NCI-H774 (cell line): Measurements from ENCODE around the gene SOX18.
A peak's percentile ranks its signal among the peaks of the same experiment; 100 is the strongest.
"Not testable (repeated sequence)": the region's sequence is repeated elsewhere in the genome, so short reads cannot be mapped to it uniquely, and the experiment has no call there.

Experiments
- DNase-seq: peaks from one replicate; lab custom pipeline; 2025; lab: John Stamatoyannopoulos, UW

SOX18 gene

DNA sequence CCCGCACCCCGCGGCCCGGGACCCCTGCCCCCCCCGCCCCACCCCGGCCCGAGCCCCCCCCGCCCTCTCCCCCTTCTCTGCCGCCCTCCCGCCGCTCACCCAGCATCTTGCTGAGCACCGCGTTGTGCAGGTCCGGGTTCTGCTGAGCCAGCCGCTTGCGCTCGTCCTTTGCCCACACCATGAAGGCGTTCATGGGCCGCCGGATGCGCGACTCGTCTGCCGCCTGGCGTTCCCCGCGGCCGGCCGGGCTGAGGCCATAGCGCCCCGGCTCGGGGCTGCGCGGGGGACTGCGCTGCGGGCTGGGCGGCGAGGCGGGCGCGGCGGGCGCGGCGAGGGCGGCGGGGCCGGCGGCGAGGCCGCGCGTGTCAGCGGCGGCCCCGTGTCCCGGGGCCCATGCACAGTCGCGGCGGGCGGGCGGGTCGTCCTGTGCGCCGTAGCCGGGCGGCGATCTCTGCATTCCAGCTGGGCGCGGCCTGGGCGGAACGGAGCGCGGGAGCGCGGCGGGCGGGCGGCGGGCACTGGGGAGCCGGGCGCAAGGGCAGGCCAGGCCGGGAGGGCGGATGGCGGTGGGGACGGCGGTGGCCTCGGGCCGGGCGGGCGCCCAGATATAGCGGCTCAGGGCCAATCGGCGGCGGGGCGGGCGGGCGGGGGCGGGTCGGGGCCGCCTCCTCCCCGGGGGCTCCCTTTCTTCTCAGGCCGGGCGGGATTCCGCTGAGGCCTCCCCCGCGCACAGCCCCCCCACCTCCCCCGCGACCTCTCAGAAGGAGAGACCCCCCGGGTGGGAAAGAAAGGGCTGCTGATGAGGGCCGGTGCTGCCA lies at the start of gene SOX18:
TSS of gene SOX18 (minus strand) at position 580 of the 818 bp plus-strand sequence. CDS start at position 457, 123 bp downstream.
- no peak for DNase-seq

DNA sequence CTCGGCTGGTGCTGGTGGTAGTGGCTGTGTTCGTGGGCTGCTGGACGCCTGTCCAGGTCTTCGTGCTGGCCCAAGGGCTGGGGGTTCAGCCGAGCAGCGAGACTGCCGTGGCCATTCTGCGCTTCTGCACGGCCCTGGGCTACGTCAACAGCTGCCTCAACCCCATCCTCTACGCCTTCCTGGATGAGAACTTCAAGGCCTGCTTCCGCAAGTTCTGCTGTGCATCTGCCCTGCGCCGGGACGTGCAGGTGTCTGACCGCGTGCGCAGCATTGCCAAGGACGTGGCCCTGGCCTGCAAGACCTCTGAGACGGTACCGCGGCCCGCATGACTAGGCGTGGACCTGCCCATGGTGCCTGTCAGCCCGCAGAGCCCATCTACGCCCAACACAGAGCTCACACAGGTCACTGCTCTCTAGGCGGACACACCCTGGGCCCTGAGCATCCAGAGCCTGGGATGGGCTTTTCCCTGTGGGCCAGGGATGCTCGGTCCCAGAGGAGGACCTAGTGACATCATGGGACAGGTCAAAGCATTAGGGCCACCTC lies 49.1 kb upstream of the SOX18 start:
- DNase-seq = no peak

DNA sequence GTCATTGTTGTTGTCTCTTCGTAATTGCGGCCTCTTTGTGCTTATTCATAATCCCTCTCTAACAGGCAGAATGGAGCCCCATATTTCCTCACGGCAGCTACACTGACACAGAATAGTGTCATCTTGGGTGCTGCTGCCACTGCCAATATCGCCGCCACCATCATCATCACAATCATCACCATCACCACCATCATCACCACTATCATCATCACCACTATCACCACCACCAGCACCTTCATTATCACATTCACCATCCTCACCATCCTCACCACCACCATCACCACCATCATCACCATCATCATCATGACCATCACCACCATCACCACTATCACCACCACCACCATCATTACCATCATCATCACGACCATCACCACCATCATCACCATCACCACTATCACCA lies 47.1 kb upstream of the SOX18 start:
- no peak for DNase-seq

DNA sequence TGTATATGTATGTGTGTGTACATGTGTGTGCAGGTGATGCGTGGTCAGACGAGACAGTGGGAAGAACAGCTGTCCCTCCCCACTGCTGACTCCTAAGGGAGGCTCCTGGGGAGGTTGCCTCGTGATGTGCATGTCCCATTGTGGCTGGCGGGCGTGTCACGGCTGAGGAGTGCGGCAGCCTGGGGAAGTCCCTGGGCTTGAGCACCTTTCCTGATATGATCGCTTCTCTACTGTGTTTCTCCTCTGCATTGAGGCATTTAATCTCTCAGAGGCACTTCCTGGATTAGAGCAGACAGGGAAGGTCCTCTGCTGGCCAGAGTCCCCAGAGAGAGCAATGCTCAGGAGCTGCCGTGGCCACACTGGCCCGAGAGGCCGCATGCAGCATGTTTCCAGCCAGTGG lies 46.5 kb upstream of the SOX18 start:
- no peak for DNase-seq

DNA sequence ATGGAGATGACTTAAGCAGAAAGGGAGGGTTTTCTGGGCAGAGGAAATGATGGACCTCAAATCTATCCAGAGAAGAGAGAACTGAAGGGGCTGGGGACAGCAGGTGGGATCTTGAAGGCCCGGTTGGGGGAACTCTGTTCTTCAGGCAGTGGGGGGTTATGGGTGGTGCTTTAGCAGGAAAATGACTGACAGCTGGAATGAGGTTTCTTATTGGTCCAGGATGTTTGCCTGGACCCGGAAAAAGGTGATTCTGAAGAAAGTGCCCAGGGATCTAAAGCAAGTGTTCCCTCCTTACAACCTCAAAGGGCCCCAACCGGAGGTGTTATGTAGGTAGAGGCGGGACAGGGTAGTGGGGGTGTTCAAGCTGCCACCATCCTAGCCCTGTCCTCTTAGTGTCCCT lies 46.0 kb upstream of the SOX18 start:
- DNase-seq = no peak

DNA sequence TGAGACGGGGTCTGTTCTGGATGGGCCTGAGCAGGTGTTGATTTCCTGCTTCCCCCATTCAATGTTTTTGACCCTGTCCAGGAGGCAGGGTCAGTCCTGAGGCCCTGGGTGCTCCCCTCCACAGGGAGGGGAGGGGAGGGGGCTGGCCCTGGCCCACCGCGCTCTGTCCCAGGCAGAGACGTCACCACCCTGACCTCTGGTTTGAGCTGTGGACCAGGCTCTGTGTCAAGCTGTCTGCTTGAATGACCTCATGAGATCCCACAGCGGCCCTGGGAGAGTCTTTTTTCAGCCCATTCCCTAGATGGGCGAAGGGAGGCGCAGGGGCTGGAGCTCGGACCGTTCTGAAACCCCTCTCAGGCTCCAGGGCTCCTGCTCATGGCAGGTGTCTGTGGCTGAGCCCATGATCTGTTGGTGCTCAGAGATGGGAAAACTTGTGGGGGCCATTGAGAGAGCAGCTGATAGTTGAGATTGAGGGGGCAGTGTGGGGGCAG lies 43.6 kb upstream of the SOX18 start:
- DNase-seq = no peak

DNA sequence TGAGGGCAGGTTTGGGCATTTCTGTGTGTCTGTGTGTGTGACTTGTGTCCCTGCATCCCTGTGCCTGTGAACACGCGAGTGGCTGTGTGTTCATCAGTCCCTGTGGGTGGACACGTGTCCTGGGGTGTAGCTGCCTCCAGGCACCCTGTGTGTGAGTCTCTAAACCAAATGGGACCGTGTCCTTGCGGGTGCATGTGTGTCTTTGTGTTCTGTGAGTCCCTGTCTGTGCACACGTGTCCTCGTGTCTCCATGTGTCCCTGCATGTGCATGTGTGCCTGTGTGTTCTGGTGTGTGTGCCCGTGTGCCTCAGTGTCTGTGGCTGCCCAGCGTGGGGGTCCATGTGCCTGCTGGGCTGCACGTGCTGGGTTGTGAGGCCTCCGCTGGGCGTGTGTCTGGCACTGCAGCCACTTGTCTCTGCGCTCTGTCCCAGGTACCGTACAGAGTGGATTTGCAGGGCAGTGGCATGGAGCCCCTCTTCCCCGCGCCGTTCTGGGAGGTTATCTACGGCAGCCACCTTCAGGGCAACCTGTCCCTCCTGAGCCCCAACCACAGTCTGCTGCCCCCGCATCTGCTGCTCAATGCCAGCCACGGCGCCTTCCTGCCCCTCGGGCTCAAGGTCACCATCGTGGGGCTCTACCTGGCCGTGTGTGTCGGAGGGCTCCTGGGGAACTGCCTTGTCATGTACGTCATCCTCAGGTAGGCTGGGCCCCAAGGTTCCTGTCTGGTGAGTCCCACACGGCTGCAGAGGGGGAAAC lies 43.0 kb upstream of the SOX18 start:
- DNase-seq = no peak

DNA sequence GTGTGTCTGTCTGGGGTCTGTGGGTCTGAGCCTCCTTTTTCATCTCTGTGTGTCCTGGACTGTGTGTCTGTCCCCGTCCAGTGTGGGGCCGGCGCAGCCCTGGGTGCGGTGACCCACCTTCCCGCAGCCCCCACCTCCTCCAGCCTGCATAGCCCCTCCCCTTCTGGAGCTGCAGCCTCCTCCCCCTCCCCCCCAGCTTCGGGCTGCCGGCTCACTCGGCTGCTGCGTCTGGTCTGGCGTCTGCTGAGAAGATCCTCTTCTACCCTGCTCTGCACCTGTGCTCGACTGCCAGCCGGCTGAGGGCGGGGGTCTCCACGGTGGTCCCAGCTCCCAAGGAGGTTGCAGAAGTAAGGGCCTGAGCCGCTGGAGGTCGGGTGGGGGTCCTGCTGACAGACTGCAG lies 42.3 kb upstream of the SOX18 start:
- DNase-seq = no peak

DNA sequence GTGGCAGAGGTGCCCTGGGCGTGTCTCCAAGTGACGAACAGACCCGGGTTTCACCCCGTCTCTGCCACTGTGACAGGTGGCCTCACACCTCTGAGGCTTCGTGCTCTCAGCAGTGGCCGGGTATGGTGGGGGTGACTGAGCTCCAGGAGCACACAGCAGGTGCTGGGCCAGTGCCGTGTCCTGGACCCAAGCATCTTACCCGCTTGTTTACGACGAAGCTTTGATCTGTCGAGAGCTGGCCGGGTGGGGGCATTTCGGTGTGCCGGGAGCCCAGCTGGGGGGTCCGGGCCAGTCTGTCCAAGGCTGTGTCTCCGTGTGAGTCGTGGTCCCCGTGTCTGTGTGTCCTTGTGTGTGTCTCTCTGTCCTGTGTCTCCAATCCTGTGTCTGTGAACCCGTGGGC lies 41.9 kb upstream of the SOX18 start:
- DNase-seq = no peak

DNA sequence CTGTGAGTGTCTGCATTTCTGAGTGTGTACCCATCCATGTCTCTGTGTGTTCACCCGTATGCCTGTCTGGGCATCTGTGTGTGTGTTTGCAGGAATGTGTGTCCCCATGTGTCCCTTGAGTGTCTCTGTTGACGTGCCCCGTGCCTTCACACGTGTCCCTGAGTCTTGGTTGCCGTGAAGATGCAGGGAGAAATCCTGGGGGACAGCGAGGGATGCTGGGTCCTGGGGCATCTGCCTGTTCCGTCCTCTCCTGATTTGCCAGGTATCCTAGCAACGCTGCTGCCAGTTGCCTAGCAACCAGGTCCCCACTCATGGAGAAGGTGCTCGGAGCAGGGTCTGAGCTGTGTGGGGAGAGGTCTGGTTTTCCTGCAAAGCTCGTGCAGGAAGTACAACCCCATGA lies 40.7 kb upstream of the SOX18 start:
- no peak for DNase-seq

DNA sequence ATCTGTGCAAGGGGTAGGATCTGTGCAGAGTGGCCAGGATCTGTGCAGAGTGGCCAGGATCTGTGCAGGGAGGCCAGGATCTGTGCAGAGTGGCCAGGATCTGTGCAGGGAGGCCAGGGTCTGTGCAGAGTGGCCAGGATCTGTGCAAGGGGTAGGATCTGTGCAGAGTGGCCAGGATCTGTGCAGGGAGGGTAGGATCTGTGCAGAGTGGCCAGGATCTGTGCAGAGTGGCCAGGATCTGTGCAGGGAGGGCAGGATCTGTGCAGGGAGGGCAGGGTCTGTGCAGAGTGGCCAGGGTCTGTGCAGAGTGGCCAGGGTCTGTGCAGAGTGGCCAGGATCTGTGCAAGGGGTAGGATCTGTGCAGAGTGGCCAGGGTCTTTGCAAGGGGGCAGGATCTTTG lies 39.1 kb upstream of the SOX18 start:
- DNase-seq = not testable (repeated sequence)

DNA sequence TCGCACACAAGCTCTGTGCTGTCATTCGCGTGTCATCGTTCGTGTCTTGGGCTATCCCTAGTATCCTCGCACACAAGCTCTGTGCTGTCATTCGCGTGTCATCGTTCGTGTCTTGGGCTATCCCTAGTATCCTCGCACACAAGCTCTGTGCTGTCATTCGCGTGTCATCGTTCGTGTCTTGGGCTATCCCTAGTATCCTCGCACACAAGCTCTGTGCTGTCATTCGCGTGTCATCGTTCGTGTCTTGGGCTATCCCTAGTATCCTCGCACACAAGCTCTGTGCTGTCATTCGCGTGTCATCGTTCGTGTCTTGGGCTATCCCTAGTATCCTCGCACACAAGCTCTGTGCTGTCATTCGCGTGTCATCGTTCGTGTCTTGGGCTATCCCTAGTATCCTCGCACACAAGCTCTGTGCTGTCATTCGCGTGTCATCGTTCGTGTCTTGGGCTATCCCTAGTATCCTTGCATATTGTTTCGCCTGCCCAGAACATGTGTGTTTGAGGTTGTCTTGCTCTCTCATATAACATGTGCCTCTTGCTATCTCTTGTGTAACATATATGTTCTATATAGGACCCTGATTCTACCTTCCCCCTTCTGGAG lies 37.9 kb upstream of the SOX18 start:
- not testable (repeated sequence) for DNase-seq

DNA sequence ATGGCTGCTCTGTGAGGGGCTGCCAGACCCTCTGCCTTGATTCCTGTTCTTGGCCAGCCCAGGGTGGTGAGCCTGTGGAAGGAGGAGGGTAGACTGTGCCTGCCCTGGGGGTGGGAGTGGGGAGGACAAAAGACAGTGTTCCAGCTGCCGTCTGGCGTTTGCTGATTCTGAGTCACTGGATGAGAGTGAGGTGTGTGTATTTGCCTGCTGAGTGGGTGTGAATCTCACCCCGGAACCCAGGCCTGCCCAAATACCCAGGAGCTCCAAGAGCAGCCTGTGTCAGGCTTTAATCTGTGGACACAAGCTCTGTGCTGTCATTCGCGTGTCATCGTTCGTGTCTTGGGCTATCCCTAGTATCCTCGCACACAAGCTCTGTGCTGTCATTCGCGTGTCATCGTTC lies 37.4 kb upstream of the SOX18 start:
- DNase-seq = no peak

DNA sequence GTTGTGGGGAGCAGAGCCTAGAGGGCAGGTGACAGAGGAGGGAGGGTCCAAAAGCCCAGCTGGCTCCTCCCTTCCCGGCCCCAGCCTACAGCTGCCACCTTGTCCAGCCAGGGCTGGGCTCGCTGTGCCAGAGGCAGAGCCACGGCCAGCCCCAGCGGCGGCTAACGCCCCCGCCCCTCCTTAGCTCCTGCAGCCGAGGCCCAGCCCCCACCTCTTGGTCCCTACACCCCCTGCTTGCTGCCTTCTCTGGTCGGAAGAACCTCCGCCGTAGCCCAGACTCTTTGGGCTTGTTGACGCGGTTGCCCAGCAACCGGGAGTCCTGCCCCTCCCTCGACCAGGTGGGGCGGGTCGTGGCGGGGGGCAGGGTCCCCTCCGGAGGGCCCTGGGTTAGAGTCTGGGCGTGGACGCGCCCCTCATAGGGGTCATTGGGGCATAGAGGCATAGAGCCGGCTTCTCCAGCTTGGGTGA lies 35.3 kb upstream of the SOX18 start:
- no peak for DNase-seq

DNA sequence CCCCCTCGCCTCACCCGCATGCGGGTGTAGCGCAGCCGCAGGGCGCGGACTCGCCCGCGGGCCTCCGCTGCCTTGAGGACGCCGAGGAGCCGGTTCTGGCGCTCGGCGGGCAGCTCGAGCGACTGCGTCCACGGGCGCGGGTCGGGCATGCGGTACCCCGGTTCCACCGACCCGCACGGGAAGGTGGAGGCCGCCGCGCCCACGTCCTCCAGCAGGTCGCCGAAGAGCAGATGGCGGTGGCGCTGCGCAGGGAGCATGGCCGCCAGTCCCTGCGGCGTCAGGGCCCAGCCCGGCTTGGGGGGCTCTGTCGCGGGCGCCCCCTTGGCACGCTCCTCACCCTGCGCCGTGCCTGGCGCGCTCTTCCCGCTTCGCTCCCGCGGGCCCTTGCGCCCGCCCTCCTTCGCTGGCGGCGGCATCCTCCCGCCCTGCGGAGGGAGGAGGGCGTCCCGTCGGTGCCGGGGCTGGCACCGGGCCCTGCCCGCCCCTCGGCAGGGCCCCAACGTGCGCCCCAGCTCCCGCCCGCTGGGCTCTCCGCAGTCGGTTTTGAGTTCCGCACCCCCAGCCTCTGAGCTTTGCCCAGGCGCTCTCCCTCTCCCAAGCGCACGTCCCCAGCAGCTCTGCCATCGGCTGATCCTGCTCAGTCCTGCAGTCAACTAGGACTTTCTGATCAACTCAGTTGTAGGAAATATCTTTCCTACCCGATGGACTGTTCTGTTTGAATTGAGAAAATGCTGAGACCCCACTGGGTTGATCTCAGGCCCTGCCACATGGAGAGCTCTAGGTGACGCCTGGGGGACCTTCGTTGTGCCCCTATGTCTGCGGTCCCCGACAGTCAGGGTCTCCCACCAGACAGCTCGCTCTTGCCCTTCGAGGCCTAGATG lies 34.6 kb upstream of the SOX18 start, which contains the start of gene LKAAEAR1:
TSS of gene LKAAEAR1 (minus strand) at position 595 of the 881 bp plus-strand sequence. CDS start at position 416, 179 bp downstream.
- DNase-seq = no peak

DNA sequence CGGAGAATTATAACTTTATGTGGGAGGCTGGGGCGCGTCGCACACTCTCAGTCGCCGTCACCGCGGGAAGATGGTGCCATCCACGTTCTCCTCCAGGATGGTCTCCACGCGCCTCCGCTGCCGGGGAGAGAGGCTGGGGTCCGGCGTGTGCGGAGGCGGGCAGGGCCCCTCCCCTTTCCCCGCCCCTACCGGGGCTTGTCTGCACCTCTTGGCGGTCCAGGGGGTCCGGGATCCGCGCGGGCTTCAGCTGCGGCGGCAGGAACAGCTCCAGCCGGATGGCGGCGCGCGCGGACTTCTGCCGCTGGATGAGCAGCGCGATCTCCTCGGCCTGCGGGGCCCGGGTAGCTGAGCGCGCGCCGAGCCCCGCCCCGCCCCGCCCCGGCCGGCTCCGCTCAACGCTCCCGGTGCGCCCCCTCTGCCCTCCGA lies 34.0 kb upstream of the SOX18 start:
- DNase-seq = peak; percentile 71

DNA sequence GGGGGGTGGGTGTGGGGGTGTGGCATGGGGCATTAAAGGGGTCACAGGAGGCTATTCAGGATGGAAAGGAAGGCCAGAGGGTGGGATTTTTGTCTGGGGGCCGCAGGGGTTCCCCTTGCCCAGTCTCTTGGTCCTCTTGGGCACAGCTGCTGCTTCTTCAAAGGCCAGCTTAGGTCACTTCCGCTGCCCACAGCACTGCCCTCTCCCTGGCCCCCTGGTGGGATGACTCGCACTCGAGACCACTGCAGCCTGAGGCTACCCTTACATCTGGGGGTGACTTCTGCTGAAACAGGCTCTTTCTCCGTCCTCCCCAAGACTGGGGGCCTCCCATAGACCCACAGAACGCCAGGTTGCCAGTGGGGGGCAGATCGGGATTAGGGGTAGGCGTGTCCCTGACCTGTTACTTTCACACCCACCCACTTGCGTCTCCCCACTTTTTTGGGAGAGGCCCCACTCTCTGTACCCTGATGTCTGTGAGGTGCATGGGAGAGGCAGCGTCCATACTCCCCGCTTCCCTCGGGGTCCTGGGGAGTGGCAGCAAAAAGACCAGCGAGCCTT lies 33.5 kb upstream of the SOX18 start:
- no peak for DNase-seq

DNA sequence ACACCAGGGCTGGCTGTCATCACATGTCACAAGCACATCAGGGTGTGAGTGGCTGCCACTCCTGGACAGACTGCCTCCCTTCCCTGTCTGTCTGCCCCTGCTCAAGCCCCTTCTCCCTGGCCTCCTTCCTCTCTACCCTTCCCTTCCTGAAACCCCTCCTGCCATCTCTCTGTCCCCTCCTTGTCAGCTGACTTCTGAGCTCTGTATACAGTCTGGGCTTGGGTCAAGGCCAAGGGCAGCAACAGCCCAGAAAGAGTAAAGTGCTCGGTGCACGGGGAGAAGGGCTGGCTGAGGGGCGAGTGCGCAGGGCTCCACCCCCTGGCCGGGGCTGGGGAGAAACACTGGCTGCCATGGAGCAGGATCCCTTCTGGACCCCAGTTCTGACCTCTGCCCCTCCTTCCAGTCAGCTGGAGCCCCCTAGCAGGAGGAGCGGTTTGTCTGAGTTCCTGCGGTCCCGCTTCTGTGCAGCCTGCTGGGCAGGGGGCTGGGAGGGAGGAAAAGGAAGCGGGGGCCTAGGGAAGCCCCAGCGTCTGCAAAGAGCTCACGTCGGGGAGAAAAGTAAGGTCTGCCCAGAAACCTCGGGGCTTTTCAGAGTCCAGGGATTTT lies 32.8 kb upstream of the SOX18 start:
- DNase-seq = no peak

DNA sequence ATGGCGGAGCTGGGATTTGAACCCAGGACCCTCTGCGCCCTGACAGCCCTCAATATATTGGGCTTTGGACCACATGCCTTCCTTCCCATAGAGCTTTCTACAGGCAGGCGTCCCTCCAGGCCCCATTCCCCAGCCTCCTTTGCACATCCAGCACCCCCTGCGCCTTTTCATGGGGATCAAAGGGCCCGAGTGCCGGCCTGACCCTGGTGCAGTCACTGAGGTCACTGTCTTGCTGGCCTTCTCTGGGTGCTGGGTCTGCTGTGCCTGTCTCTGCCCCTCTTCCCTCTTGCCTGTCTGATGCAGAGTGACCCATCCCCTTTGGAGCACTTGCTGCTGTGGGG lies 32.2 kb upstream of the SOX18 start:
- DNase-seq = no peak

DNA sequence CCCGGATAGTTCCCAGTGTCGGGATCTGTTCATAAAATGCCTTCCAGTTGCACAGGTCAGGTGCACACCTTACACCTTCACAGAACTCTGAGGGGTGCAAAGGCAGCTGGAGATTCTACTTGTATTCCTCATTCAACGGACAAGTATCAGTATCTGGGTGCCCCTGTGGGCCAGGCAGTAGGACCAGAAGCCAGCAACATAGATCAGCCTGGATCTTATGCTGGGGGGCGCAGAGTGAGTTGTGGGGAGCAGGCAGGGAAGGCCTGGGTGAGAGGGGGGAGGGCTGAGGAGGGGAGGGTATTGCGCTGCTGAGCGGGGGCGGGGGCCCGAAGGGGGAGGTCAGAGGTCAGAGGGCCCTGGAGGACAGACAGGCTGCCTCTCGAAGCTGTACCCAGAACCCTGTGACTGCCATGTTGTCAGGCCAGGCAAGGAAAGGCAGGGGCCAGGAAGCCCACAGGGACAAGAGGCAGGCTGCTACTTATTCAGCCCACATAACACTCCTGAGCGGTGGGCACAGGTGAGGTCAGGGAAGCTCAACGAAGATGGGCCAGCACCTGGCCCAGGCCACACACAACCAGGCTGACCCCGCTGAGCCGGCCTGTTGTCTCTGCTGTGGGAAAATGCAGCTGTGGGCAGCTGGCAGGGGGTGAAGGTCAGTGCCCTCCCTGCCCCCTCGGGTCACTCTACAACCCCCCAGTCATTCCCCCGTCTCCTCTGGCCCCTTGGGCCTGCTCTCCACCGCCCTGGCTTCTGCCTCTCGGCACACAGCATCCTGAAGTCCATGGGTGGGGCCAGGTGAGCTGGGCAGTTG lies 31.6 kb upstream of the SOX18 start:
- no peak for DNase-seq
